Stimulated activated CD4-positive, alpha-beta T cell treated with anti-CD3 and anti-CD28 coated beads, TNF-alpha, amount 100 ng/mL, for 48 hours (primary cell): ENCODE measurements around the gene TRAPPC1.

Experiments
- DNase-seq, 3 donors: peaks; one replicate each; pipeline ENCODE4 v3.0.0-alpha.2; 2020; ENCODE audit warnings: low read depth in 3 of 3

TRAPPC1 gene

DNA sequence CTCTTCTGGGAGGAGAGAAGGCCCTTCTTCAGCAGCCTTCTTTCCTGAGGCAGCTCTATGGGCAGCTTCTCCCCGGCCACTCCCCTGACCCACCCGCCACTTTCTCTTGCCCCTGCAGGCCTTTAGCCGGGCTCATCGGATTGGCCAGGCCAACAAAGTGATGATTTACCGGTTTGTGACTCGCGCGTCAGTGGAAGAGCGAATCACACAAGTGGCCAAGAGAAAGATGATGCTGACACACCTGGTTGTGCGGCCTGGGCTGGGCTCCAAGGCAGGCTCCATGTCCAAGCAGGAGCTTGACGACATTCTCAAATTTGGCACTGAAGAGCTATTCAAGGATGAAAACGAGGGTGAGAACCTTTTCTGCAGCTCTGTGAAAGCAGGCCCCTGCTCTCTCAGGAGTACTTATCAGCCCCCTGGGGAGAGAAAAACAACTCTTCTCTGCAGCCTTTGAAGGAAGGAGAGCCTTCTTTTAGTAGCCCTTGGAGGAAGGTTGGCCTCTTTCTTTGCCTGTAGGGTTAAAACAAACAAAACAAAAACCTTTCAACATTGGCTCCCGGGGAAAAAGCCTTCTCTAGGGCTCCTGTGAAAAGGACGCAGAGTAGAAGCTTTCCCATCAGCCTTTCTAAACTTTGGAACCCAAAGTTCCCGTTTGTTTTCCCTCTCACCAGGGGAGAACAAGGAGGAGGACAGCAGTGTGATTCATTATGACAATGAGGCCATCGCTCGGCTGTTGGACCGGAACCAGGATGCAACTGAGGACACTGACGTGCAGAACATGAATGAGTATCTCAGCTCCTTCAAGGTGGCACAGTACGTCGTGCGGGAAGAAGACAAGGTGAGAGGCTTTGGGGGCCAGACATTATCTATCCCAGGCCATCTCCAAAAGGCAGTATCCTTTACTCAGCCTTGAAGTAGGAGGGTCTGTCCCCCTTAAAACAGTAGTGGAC lies 28.3 kb downstream of the TRAPPC1 start:
- no peak for DNase-seq

DNA sequence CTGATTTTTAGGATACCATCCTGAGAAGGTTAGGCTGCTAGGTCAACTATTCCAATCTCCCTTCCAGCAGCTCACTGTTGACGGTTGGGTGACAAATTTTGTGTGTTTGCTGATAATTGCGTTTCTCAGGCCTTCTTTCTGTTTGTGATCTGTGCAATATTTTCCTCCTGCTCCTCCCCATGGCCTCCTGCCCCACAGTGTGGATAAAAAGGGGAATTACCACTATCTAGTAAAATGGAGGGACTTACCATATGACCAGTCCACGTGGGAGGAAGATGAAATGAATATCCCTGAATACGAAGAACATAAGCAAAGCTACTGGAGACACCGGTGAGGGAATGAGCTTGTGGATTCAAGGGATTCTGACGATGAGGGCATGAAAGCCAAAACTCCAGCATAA lies 34.0 kb downstream of the TRAPPC1 start:
- DNase-seq = no peak

DNA sequence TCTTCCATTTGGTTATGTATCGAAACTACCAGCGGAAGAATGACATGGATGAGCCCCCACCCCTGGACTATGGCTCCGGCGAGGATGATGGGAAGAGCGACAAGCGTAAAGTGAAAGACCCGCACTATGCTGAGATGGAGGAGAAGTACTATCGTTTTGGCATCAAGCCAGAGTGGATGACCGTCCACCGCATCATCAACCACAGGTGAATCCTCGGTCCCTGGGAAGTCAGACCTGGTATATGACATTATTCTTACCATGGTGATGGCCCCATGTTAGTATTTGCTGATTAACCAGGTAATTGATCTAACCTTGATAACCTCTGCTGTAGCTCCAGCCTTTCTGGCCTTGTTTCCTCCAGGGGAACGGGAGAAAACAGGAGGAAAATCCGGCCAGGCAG lies 34.7 kb downstream of the TRAPPC1 start:
- no peak for DNase-seq

DNA sequence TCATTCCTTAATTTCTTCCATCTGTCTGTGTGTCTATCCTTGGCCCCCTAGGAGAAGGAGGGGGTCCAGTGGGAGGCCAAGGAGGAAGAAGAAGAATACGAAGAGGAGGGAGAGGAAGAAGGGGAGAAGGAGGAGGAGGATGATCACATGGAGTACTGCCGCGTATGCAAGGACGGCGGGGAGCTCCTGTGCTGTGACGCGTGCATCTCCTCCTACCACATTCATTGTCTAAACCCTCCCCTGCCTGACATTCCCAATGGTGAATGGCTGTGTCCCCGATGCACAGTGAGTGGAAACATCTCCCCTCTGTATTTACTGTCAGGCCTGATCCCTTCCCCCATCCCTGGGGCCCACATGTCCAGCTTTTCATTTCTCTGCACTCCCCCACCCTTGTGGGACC lies 36.9 kb downstream of the TRAPPC1 start:
- DNase-seq = no peak

DNA sequence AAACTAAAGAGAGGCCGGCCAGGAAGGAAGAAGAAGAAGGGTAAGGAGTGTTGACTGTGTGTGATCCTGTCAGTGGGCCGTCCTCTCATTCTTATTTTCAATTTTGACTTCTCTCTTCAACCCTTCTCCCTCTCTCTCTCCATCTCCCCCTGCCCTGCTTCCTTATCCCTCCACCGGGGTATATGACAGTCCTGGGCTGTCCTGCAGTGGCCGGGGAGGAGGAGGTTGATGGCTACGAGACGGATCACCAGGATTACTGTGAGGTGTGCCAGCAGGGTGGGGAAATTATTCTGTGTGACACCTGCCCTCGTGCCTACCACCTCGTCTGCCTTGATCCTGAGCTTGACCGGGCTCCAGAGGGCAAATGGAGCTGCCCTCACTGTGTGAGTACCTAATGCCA lies 37.5 kb downstream of the TRAPPC1 start:
- no peak for DNase-seq

DNA sequence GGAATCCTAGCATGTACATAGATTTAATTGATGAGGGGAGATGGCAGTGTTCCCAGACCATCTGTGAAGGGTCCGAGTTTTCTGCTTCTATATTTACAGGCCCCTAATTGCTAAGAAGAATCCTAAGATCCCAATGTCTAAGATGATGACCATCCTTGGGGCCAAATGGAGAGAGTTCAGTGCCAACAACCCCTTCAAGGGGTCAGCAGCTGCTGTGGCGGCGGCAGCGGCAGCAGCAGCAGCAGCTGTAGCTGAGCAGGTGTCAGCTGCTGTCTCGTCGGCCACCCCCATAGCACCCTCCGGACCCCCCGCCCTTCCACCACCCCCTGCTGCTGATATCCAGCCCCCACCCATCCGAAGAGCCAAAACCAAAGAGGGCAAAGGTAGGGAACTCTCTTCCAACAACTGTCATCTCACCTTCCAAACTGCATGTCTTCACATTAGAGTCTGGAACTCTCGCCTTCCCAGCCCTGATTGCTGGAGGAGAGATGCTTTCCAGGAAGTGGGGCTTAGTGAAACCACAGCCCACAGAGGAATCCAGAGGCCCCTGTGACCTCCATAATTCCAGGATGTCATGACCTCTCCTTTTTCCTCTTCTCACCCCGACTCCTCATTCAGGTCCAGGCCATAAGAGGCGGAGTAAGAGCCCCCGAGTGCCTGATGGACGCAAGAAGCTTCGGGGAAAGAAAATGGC lies 38.4 kb downstream of the TRAPPC1 start:
- DNase-seq = no peak

DNA sequence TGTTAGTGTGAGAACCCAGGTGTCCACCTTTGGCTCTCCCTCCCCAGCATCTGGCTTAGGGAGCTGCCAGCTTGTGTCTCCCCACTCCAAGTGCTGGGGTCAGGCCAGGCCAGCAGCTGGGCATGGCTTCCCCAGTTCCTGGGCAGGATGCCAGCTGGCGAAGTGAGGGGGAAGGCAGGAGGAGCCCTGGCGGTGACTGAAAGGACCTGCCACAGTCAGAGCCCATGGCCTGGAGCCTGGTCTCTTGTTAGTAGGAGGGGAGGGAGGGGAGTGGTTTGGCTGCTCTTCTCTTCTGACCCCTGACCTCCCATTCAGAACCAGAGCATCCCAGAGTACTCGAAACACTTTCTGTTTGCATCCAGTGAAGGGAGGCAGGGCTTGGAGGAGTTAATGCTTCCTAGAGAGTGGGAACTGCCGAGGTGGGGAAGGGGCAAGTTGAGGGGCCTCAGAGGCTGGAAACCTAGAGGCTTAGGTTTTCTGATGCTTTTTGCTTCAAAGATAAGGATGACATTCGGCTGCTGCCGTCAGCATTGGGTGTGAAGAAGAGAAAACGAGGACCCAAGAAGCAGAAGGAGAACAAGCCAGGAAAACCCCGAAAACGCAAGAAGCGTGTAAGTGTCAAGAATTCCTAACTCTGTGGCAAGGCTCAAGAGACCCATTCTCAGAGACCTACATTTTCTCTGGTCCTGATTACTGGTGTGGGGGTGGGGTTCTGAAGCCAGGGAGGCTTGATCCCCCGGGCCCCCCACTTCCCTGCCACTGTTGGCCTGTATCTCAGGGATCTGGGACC lies 42.4 kb downstream of the TRAPPC1 start:
- DNase-seq = no peak

DNA sequence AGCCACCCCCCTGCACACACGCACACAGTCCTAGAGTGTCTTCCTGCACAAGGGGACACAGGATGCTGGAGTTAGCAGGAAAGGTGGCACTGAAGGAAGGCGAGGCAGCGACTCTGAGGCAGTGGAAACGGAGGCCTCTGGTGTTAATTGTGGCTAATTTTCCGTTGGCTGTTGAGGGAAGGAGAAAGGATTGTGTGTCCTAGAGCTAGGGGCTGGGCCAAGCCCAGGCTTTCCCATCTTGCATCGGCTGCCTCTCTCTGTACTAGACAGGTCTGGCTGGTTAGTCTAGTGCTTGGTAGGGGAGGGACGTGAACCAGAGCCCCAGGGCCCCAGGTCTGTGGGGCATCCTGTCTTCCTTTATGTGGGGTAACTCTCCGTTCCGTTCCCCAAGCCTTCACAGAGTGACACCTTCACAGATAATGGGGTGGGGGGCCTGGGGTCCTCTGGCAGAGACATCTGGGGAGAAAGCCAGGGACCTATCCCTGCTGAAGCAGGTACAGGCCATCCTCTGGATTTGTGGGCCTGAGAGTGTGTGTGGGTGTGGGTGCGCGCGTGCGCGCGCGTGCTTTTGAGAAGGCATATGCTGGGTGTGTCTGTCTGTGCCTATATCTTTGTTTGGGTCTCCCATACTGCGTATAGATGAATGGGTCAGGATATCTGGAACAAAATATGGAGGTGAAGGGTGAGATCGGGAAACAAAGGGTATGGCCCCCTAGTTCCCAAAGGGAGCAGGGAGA lies 43.4 kb downstream of the TRAPPC1 start, which contains the start of gene CHD3:
CHD3 (plus strand) TSS at position 606 of the 737 bp plus-strand sequence. CDS start 212 bp downstream, outside the sequence.
- DNase-seq = peak in 1 of 3 donors; percentile 55

DNA sequence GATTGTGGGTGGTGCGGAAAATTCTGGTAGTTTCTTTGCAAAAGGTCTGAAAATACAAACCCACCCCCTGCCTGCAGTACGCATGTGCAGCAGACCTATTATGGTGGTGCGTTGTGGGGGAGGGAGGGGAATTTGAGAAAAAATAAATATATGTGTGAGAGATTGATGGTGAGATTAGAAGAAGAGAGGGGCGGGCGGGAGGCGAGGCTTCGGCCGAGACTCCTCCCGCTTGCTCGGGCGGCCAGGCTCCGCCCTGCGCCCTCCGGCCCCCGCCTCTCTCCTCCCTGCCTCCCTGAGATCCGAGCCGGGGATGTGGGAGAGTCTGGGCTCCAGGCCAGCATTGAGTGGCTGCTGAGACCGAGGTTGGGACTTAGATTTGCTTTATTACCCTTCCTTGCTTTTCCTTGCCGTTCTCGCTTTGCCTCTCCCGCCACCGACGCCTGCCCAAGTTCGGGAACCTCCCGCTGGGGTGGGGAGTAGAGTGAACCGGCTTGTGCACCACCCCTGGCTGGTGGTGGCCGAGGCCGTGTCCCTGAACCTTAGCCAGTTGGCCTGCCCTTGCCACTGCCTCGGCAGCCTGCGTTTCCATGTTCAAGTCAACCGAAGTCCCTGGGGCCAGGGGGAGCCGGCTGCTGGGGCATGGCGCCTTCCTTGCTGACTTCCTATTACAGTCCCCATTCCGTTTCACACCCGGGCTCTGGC lies 44.1 kb downstream of the TRAPPC1 start:
- DNase-seq = peak; percentile 70 to 88 (median 86)

DNA sequence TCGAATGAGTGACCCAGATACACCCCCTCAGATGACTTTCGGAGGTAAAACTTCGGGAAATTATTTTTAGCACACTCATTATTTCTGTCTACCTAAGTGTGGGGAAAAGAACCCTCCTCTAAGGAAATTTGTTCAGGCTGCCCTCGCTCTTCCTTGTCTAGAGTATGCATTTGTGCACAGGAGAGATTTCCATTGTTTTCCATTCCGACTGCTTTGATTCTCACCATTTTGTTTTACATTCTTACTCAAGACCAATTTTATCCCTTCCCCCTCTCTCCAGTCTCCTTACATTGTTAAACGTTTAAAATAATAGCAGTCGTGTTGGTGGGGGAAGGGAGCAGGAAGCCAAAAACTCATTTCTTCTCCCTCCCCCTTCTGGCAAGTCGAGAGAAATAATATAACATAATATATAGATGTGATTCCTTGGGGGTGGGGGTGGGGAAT lies 44.7 kb downstream of the TRAPPC1 start:
- DNase-seq = no peak

DNA sequence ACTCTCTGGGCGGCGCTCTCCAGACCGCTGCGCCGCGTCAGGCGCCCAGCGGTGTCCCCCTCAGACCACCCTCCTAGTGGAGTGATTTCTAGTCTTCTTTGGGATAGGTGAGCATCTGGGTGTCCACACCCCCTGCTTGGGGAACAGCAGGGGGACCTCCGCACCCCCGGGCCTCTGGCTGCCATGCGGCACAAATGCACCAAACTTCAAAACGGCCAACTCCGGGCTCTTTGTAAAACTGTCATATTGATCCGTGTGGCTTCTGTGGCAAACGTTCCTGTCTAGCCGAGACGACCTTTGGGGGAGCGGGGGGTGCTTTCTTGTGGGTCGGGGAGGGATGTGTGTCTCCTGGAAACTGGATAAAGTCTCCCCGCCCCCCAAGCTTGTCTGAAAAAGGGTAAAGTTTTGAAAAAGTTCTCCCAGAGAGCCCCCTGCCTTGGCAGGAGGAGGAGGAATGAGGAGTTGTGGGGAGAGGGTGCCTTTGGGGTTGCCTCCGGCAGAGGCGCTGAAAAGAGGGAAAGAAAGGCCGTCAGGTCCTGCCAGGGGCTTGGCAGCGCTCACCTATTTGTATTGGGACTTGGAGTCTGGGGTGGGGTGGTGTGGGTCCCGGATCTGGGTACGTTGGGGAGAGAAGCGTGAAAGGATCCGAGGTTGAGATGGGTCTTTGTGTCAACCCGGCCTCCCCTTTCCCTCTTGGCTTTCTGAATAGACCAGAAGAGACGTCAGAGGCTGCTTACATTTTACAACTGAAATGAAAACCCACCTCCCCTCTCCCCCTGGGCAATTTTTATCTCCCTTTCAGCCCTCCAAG lies 45.3 kb downstream of the TRAPPC1 start:
- peak in 1 of 3 donors; percentile 46 for DNase-seq

DNA sequence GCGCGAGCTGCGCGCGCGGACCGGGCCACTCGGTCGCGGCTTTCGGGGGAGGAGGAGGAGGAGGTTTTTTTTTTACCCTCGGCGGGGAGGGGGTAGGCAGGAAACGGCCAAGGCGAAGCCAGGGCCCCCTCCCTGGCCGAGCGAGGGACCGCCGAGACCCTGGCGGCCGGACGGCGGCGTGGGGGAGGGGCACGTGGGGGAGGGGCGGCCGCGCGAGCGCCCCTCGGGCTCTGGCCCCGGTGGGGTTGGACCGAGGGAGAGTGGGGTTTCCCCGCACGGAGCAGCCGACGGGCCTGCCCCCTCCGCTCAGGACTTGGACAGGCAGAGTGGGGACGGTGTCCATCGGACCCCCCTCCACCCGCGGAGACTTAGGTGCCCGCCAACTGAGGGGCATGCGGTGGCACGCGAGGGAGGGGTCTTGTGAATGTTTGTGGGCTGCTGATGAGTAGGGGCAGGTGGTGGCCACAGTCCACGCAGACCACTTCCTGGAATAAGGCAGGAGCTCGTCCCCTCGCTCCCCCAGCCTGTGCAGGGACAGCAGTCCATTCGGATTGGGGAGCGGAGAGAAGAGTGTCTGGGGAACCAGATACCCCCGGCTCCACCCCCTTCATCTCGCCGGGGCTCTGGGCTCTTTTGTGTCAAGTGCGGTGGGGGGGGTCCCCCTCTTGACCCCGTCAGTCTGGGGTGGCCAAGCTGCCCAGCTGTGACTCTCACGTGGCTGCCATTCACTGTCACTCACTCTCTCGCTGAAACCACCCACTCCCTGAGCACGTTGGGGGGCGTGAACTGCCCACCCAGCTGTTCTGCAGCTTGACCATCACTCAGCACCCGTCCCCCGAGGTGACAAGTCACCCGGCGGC lies 46.1 kb downstream of the TRAPPC1 start:
- DNase-seq = peak in 1 of 3 donors; percentile 34

DNA sequence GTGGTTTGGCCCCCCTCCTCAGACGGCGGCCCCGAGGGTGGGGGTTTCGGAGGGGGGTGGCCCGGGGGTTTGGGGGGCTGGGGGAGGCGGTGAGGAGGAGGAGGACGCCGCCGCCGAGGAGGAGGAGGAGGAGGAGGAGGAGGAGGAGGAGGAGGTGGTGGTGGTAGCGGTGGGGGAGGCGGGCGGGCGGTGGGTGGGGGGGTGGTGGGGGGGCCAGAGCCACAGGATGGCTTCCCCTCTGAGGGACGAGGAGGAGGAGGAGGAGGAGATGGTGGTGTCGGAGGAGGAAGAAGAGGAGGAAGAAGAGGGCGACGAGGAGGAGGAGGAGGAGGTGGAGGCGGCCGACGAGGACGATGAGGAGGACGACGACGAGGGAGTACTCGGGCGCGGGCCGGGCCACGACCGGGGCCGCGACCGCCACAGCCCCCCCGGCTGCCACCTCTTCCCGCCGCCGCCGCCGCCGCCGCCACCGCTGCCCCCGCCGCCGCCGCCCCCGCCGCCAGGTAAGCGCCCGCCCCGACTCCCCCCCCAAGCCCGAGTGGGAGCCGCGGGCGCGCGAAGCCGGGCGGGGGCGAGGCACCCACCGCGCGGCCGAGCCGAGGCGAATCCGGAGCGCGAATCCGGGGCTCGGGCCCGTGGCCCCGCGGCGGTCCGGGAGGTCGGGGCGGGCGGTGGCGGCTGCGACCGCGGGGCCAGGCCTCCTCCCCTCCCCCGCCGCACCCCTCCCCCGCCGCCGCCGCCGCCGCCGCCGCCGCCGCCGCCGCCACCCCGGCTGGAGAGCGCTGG lies 47.0 kb downstream of the TRAPPC1 start:
- DNase-seq = no peak

DNA sequence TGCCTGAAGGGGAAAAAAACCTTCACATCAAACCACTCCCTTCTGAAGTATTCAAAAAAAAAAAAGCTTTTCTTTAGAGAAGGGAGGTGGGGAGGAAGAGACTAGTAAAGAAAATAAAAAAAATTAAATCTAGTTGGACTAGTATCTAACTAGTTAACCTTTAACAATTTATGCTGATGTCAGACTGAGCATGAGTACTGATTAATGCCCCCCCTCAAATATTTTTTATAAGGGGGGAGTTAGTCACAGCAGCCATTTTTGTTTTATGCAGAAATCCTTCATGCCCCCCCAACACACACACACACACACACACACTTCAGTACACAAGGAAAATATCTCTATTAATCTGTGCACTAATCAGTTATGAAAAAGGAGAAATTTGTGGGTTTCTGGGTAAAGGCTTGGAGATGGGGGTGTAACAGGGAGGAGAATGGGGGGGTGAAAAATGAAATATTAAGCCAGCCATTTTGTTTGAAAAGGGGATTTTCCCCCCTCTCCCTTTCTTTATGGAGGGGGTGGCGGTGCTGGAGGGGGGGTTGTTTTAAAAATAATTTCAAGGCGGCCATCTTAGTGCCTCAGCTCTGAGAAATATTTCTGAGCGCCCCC lies 47.9 kb downstream of the TRAPPC1 start:
- peak in 1 of 3 donors; percentile 40 for DNase-seq

DNA sequence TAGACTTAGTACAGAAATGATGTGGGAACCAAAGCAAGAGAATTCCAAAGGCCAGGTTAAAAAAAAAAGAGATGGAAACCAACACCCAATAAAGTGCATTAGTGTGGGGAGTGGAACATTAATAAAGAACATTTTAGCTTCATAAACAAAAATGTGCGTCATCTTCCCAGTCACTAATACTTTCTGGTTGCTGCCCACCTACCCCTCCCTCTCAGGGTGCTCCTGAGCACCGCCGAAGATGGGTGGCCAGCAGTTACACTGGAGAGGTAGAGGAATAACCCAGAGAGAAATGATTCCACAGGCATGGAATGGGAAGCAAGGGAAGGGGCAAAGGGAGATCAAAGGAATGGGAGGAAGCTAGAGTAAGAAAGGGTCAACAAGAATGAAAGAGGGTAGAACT lies 49.1 kb downstream of the TRAPPC1 start:
- DNase-seq = no peak

DNA sequence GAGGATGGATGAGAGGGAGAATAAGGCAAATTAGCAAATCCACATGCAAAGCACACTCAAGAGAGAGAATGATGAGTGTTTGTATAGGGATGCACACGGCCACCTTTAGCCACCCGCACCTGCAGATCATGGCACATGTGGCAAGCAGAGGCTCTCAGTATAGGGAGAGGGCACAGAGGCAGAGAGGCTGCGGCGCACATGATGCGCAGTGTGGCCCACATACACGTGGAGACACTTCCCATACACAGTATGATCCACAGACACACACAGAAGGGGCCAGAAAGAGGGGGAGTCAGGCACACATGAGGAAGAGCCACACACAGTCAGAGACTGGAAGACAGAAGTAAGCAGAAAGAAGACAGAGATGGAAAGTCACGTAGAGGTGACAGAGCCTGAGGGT lies 49.7 kb downstream of the TRAPPC1 start:
- no peak for DNase-seq

DNA sequence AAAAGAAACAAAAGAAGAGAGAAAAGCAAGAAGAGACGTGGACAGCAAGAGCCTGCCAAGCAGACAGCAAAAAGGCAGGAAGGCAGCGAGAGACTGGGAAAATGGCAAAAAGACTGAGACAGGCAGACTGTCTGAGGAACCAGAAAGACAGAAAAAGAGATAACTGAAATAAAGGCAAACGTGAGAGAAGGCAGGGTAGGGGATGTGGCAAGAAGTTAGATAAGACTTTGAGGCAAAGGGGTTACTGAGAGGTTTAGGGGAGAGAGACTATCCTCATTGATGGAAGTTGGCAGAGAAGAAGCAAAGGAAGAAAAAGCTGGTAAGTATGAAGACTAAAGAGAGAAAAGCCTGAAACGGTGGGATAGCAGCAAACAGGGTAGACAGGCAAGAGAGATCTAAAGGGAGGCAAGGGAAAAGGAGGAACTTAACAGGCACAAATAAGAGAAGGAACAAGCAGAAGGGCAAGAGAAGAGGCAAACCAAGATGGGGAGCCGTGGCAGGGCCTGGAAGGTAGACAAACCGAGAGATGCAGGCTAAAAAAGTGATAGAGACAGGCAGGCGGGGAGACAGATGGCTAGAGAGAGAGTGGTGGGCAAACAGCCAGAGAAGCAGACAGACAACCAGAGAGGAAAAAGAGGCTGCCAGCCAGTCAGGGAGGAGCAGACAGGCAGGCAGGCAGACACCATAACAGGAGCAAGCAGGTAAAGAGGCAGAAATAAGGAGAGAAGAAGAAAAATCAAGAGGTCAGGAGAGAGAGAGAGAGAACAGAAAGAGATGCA lies 50.3 kb downstream of the TRAPPC1 start:
- DNase-seq = no peak
